GM12878 (cell line): ENCODE results near the gene PRKCD. TPM values are rescaled to one million over a fixed set of nuclear protein-coding genes. Genes with fewer than 3 reads are reported as not detected.

Source experiments
- BCL3 ChIP-seq: IDR thresholded peaks from 2 replicates; pipeline ENCODE4 v1.6.1; 2011; ENCODE audit warnings: borderline replicate concordance, low read depth, mild to moderate bottlenecking, moderate library complexity, low read length; ENCODE audit not compliant: insufficient read depth, poor library complexity, severe bottlenecking
- CHD1 ChIP-seq: IDR thresholded peaks from 2 replicates; pipeline ENCODE4 v1.6.1; 2012; ENCODE audit warnings: low read depth, low read length, improper control_type of control experiment
- EED ChIP-seq: sonication (generic); IDR thresholded peaks from 2 replicates; pipeline ENCODE4 v1.6.1; 2016; ENCODE audit warnings: antibody characterized with exemption, low read depth
- IKZF1 ChIP-seq: fragments of 450-650 bp; conservative IDR thresholded peaks from 2 replicates; pipeline ENCODE4 v1.6.1; 2017; ENCODE audit warnings: antibody characterized with exemption, mild to moderate bottlenecking
- NFXL1 ChIP-seq: fragments of 450-650 bp; IDR thresholded peaks from 2 replicates; pipeline ENCODE4 v1.6.1; 2017; ENCODE audit warnings: antibody characterized with exemption, mild to moderate bottlenecking, borderline replicate concordance
- RAD51 ChIP-seq: fragments of 450-650 bp; IDR thresholded peaks from 2 replicates; pipeline ENCODE4 v1.6.1; 2016; ENCODE audit warnings: moderate library complexity, mild to moderate bottlenecking, inconsistent platforms
- RCOR1 ChIP-seq: conservative IDR thresholded peaks from 2 replicates; pipeline ENCODE4 v1.6.1; 2012; ENCODE audit warnings: low read depth, low read length, improper control_type of control experiment
- TCF3 ChIP-seq: IDR thresholded peaks from 2 replicates; pipeline ENCODE4 v1.6.1; 2012; ENCODE audit warnings: low read depth, mild to moderate bottlenecking, low read length, borderline replicate concordance; ENCODE audit not compliant: insufficient read depth
- USF2 ChIP-seq: IDR thresholded peaks from 2 replicates; pipeline ENCODE4 v1.6.1; 2011; ENCODE audit warnings: low read depth, low read length, improper control_type of control experiment, borderline replicate concordance
- YY1 ChIP-seq: IDR thresholded peaks from 2 replicates; pipeline ENCODE4 v1.6.1; 2011; ENCODE audit warnings: low read depth, mild to moderate bottlenecking, low read length
- ZBTB33 ChIP-seq: fragments of 450-650 bp; IDR thresholded peaks from 2 replicates; pipeline ENCODE4 v1.6.1; 2017; ENCODE audit warnings: mild to moderate bottlenecking
- polyA plus RNA-seq, 11 experiments: library from polyadenylated mRNA; depleted of rRNA in 4 of 11; unstranded in 6 of 11; stranded (reverse) in 5 of 11; fragments of >200 nt; fragmentation: Nextera tagmentation in 4 of 11; fragmentation: Illumina TruSeq in 1 of 11; extraction: Ambion mirVana in 4 of 11; extraction: Trizol in 1 of 11; gene quantifications; 1 replicate in 1 of 11; 2 replicates in 10 of 11; pipeline versions ENCODE4 v1.2.1 to v1.2.3, GENCODE V29; 2011 to 2016; ENCODE audit warnings: inconsistent platforms in 2 of 11, missing spikeins in 2 of 11, low read depth in 1 of 11
- total RNA-seq, 4 experiments: library from RNA; depleted of rRNA in 3 of 4; stranded (reverse); fragments of >200 nt in 3 of 4; fragmentation: Illumina TruSeq in 1 of 4; extraction: Trizol in 1 of 4; gene quantifications; 2 replicates each; pipeline versions ENCODE4 v1.2.1 to v1.2.3, GENCODE V29; 2013 to 2021

Gene PRKCD
- total and polyA plus RNA-seq, 10 of the 15 experiments (the other 5 are each of a cell fraction or from before 2014, with no cell fraction given): 10.0 to 114 (median 42.4) TPM

- peak; percentile 81; the same call in 1 of the 2 replicates for TF ChIP-seq YY1
- peak; percentile 24 for TF ChIP-seq USF2
- TF ChIP-seq RAD51: peak; percentile 48
- no peak for TF ChIP-seq NFXL1
- TF ChIP-seq EED: no peak
- TF ChIP-seq ZBTB33: no peak
- no peak for TF ChIP-seq TCF3
- peak; percentile 28; the same call in 1 of the 2 replicates for TF ChIP-seq IKZF1
- peak; percentile 84; the same call in 1 of the 2 replicates for TF ChIP-seq RCOR1
- TF ChIP-seq BCL3: no peak
- TF ChIP-seq CHD1: no peak
- TF ChIP-seq, all 136 proteins: peak for 39
Observed at GRCh38 chr3:53196575-53197407, 35.8 kb downstream of the PRKCD start (continued).
